ENCODE data around the gene TAOK3. TPM values are rescaled to one million over a fixed set of nuclear protein-coding genes. Genes with fewer than 3 reads are reported as not detected.

The TAOK3 gene
- total RNA-seq, 1 donor from 2014 or later: 14.7 TPM

DNA sequence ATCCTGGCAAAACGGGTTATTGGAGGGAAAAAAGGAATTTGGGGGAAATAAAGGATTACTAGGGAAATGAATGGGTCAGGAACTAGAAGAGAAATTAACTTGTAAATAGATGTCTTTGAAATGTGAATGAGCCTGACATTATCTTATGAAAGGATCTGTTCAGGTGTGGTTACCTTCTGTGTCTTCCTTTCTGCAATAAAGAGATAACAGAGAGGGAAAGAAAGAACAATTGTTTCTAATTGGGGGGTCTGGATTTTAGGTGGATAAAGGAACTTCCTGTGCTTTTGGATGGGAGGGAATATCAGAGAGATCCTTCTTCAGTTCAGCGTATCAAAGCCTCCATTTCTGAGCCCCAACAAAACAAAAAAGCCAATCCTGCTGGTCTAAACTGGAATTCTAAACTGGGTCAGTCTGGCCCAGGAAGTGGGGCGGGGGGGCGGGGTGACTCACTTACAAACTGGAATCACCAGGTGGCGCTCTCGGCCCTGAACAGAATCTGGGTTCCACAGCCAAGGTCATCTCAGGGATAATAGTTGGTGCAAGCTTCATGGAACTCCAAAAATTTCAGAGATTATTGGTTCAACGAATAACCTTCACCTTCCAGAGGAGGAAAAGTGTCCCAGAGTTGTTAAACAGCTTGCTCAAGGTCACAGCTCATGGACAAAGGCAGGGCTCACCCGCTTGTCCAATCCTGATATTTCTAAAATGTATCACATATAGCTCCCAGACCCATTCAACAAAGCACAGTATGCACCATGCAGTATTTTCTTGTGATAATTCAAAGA lies 251.9 kb downstream of the TAOK3 start:
- Mint-ChIP-seq H3K27ac (peak overlapping the region; percentile 14), H3K27me3 (no peaks in the 10 kb centered on the region), H3K36me3 (ENCODE audit: insufficient read depth) (peaks cover 6% of the 10 kb centered on the region), H3K9me3 (ENCODE audit: low read depth) (no peaks in the 10 kb centered on the region), H3K4me3 (ENCODE audit: low read depth) (no peak overlapping the region), H3K4me1 (ENCODE audit: low read depth) (peaks cover 21% of the 10 kb centered on the region)
- peak; percentile 45 for DNase-seq (ENCODE audit: low spot score, unreplicated experiment)
- TF ChIP-seq, protein P1, sequence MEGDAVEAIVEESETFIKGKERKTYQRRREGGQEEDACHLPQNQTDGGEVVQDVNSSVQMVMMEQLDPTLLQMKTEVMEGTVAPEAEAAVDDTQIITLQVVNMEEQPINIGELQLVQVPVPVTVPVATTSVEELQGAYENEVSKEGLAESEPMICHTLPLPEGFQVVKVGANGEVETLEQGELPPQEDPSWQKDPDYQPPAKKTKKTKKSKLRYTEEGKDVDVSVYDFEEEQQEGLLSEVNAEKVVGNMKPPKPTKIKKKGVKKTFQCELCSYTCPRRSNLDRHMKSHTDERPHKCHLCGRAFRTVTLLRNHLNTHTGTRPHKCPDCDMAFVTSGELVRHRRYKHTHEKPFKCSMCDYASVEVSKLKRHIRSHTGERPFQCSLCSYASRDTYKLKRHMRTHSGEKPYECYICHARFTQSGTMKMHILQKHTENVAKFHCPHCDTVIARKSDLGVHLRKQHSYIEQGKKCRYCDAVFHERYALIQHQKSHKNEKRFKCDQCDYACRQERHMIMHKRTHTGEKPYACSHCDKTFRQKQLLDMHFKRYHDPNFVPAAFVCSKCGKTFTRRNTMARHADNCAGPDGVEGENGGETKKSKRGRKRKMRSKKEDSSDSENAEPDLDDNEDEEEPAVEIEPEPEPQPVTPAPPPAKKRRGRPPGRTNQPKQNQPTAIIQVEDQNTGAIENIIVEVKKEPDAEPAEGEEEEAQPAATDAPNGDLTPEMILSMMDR (IDR thresholded peaks at IDR 0.05; ENCODE audit: unreplicated experiment): peak; percentile 75

DNA sequence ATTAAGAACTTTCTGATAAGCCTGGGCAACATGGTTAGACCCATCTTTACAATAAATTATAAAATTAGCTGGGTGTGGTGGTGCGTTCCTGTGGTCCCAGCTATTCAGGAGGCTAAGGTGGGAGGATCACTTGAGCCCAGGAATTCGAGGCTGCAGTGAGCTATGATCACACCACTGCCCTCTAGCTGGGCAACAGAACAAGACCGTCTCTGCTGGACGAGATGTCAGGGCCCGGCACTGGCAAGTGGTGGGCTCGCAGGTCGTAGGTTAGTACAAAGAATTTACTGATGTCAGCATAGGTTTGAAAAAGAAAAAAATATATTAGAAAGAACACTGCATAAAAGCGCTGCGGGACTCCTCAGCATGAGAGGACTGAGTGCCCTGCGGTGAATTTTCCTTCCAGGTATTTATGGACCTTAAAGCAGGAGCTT lies 253.2 kb downstream of the TAOK3 start:
- no peak overlapping the region for H3K4me3 Mint-ChIP-seq (ENCODE audit: low read depth)
- H3K36me3 Mint-ChIP-seq (ENCODE audit: insufficient read depth): peaks cover 7% of the 10 kb centered on the region
- no peak for DNase-seq (ENCODE audit: low spot score, unreplicated experiment)
- peaks cover 16% of the 10 kb centered on the region for H3K4me1 Mint-ChIP-seq (ENCODE audit: low read depth)
- H3K9me3 Mint-ChIP-seq (ENCODE audit: low read depth): peaks cover 5% of the 10 kb centered on the region
- no peaks in the 10 kb centered on the region for H3K27me3 Mint-ChIP-seq
- TF ChIP-seq, protein P1 (IDR thresholded peaks at IDR 0.05; ENCODE audit: unreplicated experiment): no peak
- H3K27ac Mint-ChIP-seq: no peak overlapping the region

DNA sequence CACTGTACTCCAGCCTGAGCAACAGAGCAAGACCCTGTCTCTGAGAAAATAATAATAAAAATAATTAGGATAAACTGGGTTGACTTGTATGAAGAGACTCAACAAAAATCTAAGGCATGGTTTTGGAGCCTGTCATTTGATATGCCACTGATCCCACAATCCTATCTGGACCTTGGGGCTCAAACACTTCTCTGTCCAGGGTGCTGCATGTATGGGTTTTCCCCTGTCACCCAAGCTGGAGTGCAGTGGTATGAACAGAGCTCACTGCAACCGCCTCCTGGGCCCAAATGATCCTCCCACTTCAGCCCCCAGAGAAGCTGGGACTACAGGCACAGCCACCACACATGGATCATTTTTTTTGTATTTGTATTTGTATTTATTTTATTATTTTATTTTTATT lies 263.6 kb downstream of the TAOK3 start:
- no peak for DNase-seq (ENCODE audit: low spot score, unreplicated experiment)
- peaks cover 8% of the 10 kb centered on the region for H3K4me1 Mint-ChIP-seq (ENCODE audit: low read depth)
- H3K9me3 Mint-ChIP-seq (ENCODE audit: low read depth): no peaks in the 10 kb centered on the region
- no peaks in the 10 kb centered on the region for H3K27me3 Mint-ChIP-seq
- TF ChIP-seq, protein P1 (IDR thresholded peaks at IDR 0.05; ENCODE audit: unreplicated experiment): no peak
- no peak overlapping the region for H3K4me3 Mint-ChIP-seq (ENCODE audit: low read depth)
- no peaks in the 10 kb centered on the region for H3K36me3 Mint-ChIP-seq (ENCODE audit: insufficient read depth)
- H3K27ac Mint-ChIP-seq: no peak overlapping the region

DNA sequence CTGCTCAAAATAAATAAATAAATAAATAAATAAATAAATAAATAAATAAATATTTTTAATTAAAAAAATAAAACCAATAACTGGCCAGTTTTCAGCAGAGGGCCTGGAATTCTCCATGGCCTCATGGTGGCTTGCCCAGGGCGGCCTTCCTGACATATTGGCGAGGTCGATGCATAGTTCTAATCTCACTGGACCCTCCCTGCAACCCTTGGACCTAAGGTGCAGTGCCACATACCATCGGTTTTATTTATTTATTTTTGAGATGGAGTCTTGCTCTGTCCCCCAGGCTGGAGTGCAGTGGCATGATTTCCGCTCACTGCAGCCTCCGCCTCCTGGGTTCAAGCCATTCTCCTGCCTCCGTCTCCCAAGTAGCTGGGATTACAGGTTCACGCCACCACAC lies 265.0 kb downstream of the TAOK3 start:
- Mint-ChIP-seq H3K9me3 (ENCODE audit: low read depth) (no peaks in the 10 kb centered on the region), H3K4me3 (ENCODE audit: low read depth) (no peak overlapping the region), H3K27me3 (no peaks in the 10 kb centered on the region), H3K36me3 (ENCODE audit: insufficient read depth) (no peaks in the 10 kb centered on the region), H3K4me1 (ENCODE audit: low read depth) (peaks cover 12% of the 10 kb centered on the region), H3K27ac (no peak overlapping the region)
- DNase-seq (ENCODE audit: low spot score, unreplicated experiment): no peak
- TF ChIP-seq, protein P1 (IDR thresholded peaks at IDR 0.05; ENCODE audit: unreplicated experiment): no peak

DNA sequence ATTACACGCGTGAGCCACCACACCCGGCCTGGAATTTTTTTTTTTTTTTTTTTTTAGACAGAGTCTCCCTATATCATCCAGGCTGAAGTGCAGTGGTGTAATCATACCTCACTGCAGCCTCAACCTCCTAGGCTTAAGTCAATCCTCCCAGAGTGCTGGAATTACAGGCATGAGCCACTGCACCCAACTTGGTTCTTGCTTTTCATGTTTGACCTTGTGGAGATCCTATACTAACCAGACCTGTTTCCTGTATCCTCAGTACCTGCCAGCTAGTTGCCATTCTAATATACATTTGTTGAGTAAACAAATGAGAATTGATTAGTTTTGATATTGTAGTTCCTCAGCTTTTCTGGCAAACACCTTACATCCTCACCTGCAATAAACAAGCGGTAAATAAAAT lies 265.7 kb downstream of the TAOK3 start:
- Mint-ChIP-seq H3K9me3 (ENCODE audit: low read depth) (no peaks in the 10 kb centered on the region), H3K36me3 (ENCODE audit: insufficient read depth) (no peaks in the 10 kb centered on the region), H3K4me1 (ENCODE audit: low read depth) (peaks cover 12% of the 10 kb centered on the region), H3K27ac (peak overlapping the region; percentile 78), H3K4me3 (ENCODE audit: low read depth) (no peak overlapping the region), H3K27me3 (no peaks in the 10 kb centered on the region)
- TF ChIP-seq, protein P1 (IDR thresholded peaks at IDR 0.05; ENCODE audit: unreplicated experiment): no peak
- DNase-seq (ENCODE audit: low spot score, unreplicated experiment): no peak
